Measurements from ENCODE around the gene MUC20. TPM values are rescaled to one million over a fixed set of nuclear protein-coding genes. Genes with fewer than 3 reads are reported as not detected.

Gene MUC20
- total and polyA plus RNA-seq, 11 donors: 0.21 to 8.4 (median 3.2) TPM

GRCh38 chr3:195757827-195758226 is 37.0 kb downstream of the MUC20 start:
- Histone ChIP-seq H3K9me3 (no peaks in the 10 kb centered on the region), H3K27ac (no peak overlapping the region), H3K27me3 (peaks cover 0 to 44% (median 33%) of the 10 kb centered on the region in 9 donors), H3K4me1 (peaks cover 0 to 19% (median 3%) of the 10 kb centered on the region in 12 donors), H3K36me3 (no peaks in the 10 kb centered on the region), H3K4me3 (no peak overlapping the region)
- 42 to 51% (median 45%) methylated on average over 10 of the region's 10 CpGs for WGBS, 4 donors
- intact Hi-C loops (cut with DNase I): no loop called here
- TF ChIP-seq POLR2A (IDR thresholded peaks at IDR 0.05): no peak
- TF ChIP-seq, protein P1, sequence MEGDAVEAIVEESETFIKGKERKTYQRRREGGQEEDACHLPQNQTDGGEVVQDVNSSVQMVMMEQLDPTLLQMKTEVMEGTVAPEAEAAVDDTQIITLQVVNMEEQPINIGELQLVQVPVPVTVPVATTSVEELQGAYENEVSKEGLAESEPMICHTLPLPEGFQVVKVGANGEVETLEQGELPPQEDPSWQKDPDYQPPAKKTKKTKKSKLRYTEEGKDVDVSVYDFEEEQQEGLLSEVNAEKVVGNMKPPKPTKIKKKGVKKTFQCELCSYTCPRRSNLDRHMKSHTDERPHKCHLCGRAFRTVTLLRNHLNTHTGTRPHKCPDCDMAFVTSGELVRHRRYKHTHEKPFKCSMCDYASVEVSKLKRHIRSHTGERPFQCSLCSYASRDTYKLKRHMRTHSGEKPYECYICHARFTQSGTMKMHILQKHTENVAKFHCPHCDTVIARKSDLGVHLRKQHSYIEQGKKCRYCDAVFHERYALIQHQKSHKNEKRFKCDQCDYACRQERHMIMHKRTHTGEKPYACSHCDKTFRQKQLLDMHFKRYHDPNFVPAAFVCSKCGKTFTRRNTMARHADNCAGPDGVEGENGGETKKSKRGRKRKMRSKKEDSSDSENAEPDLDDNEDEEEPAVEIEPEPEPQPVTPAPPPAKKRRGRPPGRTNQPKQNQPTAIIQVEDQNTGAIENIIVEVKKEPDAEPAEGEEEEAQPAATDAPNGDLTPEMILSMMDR (IDR thresholded peaks at IDR 0.05): no peak
- no peak for ATAC-seq
- DNase-seq: no peak

- H3K4me1 ChIP-seq: peaks cover 0 to 19% (median 3%) of the 10 kb centered on the region in 12 donors
- DNase-seq (no peak), ATAC-seq (no peak)
- intact Hi-C loops (cut with DNase I): no loop called here
- TF ChIP-seq, protein P1 (IDR thresholded peaks at IDR 0.05): no peak
- no peak for TF ChIP-seq POLR2A (IDR thresholded peaks at IDR 0.05)
- no peaks in the 10 kb centered on the region for H3K36me3 ChIP-seq
- 80 to 91% (median 82%) methylated on average over 16 to 19 of the region's 19 CpGs for WGBS, 4 donors
- H3K27me3 ChIP-seq: peaks cover 0 to 50% (median 36%) of the 10 kb centered on the region in 9 donors
- H3K9me3 ChIP-seq: no peaks in the 10 kb centered on the region
- H3K27ac ChIP-seq: no peak overlapping the region
- H3K4me3 ChIP-seq: no peak overlapping the region
Observed at GRCh38 chr3:195758721-195759353, 38.1 kb downstream of the MUC20 start.

DNA sequence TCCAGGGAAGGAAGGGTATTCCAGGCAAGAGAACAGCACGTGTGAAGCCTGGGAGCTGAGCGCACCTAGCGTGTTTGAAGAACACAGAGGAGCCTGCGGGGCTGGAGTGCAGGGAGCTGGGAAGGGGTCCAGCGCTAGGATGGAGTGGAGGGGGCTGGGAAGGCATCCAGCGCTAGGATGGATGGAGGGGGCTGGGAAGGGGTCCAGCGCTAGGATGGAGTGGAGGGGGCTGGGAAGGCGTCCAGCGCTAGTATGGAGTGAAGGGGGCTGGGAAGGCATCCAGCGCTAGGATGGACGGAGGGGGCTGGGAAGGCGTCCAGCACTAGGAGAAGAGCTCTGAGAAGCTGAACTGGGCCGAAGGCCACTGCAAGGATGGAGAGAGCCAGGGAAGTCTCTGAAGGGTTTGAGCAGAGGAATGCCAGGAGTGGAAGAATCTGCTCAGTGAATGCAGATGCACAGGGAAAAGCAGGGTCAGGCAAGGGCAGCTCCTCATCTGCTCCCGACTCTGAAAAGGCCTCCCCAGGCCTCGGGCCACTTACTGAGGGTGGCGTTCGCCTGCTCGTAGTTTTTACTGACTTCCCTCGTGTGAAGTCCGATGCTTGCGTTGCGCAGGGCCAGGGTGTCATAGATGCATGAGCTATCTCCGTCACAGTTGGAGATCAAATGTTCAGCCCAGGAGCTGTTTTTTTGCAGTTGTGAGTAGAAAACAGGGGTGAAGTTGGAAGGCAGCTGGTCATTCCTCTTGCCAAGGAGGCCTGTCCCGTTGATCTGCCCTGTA is 39.8 kb downstream of the MUC20 start:
- intact Hi-C loops (cut with DNase I): no loop called here
- peaks cover 0 to 55% (median 33%) of the 10 kb centered on the region in 9 donors for H3K27me3 ChIP-seq
- H3K27ac ChIP-seq: no peak overlapping the region
- WGBS, 4 donors: 67 to 73% (median 70%) methylated on average over 24 of the region's 24 CpGs
- no peaks in the 10 kb centered on the region for H3K9me3 ChIP-seq
- peak in 2 of 4 donors; percentile 46 to 73 for ATAC-seq
- no peak overlapping the region for H3K4me3 ChIP-seq
- no peak for DNase-seq
- TF ChIP-seq, protein P1 (IDR thresholded peaks at IDR 0.05): no peak
- no peak for TF ChIP-seq POLR2A (IDR thresholded peaks at IDR 0.05)
- H3K36me3 ChIP-seq: no peaks in the 10 kb centered on the region
- peaks cover 0 to 19% (median 3%) of the 10 kb centered on the region in 12 donors for H3K4me1 ChIP-seq

DNA sequence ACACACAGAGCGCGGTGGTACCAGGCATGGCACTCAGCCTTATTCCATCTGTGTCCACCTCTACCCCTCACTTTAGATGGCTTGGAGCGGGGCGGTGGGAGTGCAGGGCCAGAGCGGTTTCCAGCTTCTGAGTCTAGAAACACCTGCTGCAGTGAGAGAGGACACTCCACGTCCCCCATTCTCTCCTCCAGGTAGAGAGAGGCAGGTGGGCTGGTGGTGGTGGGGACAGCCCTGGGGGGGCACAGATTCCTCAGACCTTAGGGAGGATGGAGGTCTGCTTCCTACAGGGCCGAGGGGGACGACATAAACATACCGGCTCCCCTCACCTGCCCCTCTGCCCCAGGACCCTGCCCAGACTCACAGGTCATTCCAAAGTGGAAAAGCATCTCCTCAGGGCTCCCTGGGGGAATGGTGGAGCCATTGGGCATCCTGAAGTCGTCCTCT is 40.4 kb downstream of the MUC20 start:
- ATAC-seq: no peak
- peaks cover 0 to 19% (median 3%) of the 10 kb centered on the region in 12 donors for H3K4me1 ChIP-seq
- no peak overlapping the region for H3K4me3 ChIP-seq
- TF ChIP-seq, protein P1 (IDR thresholded peaks at IDR 0.05): no peak
- TF ChIP-seq POLR2A (IDR thresholded peaks at IDR 0.05): no peak
- intact Hi-C loops (cut with DNase I): no loop called here
- H3K27ac ChIP-seq: no peak overlapping the region
- peaks cover 0 to 55% (median 33%) of the 10 kb centered on the region in 9 donors for H3K27me3 ChIP-seq
- no peaks in the 10 kb centered on the region for H3K9me3 ChIP-seq
- no peak for DNase-seq
- 73 to 79% (median 75%) methylated on average over 9 to 10 of the region's 10 CpGs for WGBS, 4 donors
- H3K36me3 ChIP-seq: no peaks in the 10 kb centered on the region
